NCI-H2196 (cell line): Measurements from ENCODE around the gene SCFD2.

Source experiments
- DNase-seq: peaks from one replicate; lab custom pipeline; 2025; ENCODE audit not compliant: unreplicated experiment; lab: John Stamatoyannopoulos, UW

The SCFD2 gene

GRCh38 chr4:53118676-53119075 is 247.2 kb downstream of the SCFD2 start:
- no peak for DNase-seq

GRCh38 chr4:53116954-53117353 is 248.9 kb downstream of the SCFD2 start:
- DNase-seq = no peak

- DNase-seq = no peak
These were observed 252.2 kb downstream of the SCFD2 start for GRCh38 chr4:53113431-53114225.

GRCh38 chr4:53105313-53105712 is 260.5 kb downstream of the SCFD2 start:
- DNase-seq = no peak

- DNase-seq = no peak
These were observed 262.4 kb downstream of the SCFD2 start for GRCh38 chr4:53103481-53103880.

- no peak for DNase-seq
These were observed 264.7 kb downstream of the SCFD2 start for GRCh38 chr4:53101191-53101581.

GRCh38 chr4:53100501-53101190 is 265.2 kb downstream of the SCFD2 start:
- no peak for DNase-seq

- no peak for DNase-seq
These were observed 267.2 kb downstream of the SCFD2 start for GRCh38 chr4:53098681-53099121.

GRCh38 chr4:53094040-53094439 is 271.8 kb downstream of the SCFD2 start:
- no peak for DNase-seq

- DNase-seq = no peak
These were observed 275.7 kb downstream of the SCFD2 start for GRCh38 chr4:53089936-53090729.

- no peak for DNase-seq
These were observed 277.7 kb downstream of the SCFD2 start for GRCh38 chr4:53088152-53088551.

GRCh38 chr4:53076374-53076958 is 289.4 kb downstream of the SCFD2 start:
- no peak for DNase-seq

GRCh38 chr4:53075162-53075785 is 290.6 kb downstream of the SCFD2 start:
- DNase-seq = no peak

- DNase-seq = no peak
These were observed 297.0 kb downstream of the SCFD2 start for GRCh38 chr4:53068755-53069330.

- DNase-seq = no peak
These were observed 298.6 kb downstream of the SCFD2 start for GRCh38 chr4:53067125-53067802.

GRCh38 chr4:53066155-53066554 is 299.7 kb downstream of the SCFD2 start:
- no peak for DNase-seq

GRCh38 chr4:53064609-53065008 is 301.3 kb downstream of the SCFD2 start:
- no peak for DNase-seq

GRCh38 chr4:53061091-53061850 is 304.6 kb downstream of the SCFD2 start:
- DNase-seq = no peak

- DNase-seq = no peak
These were observed 305.6 kb downstream of the SCFD2 start for GRCh38 chr4:53060278-53060677.
